ENCODE data around the gene ERC2.

DNA sequence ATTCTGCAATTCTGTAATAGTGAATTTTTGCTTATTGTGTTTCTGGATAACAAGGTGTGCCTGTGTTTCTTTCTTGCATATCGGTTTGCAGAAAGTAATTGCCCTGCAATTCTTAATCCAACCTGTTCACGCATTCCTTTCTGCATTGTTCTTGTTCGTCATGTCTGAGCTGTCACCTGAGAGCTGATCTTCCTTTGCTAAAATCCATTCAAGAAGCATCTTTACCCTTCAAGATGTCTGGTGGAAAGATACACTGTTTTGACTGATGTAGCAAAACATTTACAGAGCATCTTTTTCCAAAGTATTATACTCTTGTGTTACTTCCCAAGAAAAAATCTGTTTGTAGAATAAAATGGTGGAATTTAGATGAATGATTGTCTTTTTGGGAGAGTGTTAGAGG, 822.1 kb downstream of the ERC2 start:
- TF ChIP-seq RARB (CRISPR knock-in tag; IDR thresholded peaks at IDR 0.05) (no peak), GLIS3 (CRISPR knock-in tag; IDR thresholded peaks at IDR 0.05) (no peak), ZFP30 (CRISPR knock-in tag; IDR thresholded peaks at IDR 0.05) (no peak), TCF4 (CRISPR knock-in tag; IDR thresholded peaks at IDR 0.05; ENCODE audit: borderline replicate concordance) (no peak), OSR1 (CRISPR knock-in tag; IDR thresholded peaks at IDR 0.05) (no peak), ZFP3 (CRISPR knock-in tag; IDR thresholded peaks at IDR 0.05) (no peak)
- TF ChIP-seq, protein P1, sequence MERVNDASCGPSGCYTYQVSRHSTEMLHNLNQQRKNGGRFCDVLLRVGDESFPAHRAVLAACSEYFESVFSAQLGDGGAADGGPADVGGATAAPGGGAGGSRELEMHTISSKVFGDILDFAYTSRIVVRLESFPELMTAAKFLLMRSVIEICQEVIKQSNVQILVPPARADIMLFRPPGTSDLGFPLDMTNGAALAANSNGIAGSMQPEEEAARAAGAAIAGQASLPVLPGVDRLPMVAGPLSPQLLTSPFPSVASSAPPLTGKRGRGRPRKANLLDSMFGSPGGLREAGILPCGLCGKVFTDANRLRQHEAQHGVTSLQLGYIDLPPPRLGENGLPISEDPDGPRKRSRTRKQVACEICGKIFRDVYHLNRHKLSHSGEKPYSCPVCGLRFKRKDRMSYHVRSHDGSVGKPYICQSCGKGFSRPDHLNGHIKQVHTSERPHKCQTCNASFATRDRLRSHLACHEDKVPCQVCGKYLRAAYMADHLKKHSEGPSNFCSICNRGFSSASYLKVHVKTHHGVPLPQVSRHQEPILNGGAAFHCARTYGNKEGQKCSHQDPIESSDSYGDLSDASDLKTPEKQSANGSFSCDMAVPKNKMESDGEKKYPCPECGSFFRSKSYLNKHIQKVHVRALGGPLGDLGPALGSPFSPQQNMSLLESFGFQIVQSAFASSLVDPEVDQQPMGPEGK (CRISPR knock-in tag; IDR thresholded peaks at IDR 0.05; ENCODE audit: borderline replicate concordance), result no peak
- TF ChIP-seq, protein P2, sequence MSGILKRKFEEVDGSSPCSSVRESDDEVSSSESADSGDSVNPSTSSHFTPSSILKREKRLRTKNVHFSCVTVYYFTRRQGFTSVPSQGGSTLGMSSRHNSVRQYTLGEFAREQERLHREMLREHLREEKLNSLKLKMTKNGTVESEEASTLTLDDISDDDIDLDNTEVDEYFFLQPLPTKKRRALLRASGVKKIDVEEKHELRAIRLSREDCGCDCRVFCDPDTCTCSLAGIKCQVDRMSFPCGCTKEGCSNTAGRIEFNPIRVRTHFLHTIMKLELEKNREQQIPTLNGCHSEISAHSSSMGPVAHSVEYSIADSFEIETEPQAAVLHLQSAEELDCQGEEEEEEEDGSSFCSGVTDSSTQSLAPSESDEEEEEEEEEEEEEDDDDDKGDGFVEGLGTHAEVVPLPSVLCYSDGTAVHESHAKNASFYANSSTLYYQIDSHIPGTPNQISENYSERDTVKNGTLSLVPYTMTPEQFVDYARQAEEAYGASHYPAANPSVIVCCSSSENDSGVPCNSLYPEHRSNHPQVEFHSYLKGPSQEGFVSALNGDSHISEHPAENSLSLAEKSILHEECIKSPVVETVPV (CRISPR knock-in tag; IDR thresholded peaks at IDR 0.05), result no peak
- TF ChIP-seq, protein P3, sequence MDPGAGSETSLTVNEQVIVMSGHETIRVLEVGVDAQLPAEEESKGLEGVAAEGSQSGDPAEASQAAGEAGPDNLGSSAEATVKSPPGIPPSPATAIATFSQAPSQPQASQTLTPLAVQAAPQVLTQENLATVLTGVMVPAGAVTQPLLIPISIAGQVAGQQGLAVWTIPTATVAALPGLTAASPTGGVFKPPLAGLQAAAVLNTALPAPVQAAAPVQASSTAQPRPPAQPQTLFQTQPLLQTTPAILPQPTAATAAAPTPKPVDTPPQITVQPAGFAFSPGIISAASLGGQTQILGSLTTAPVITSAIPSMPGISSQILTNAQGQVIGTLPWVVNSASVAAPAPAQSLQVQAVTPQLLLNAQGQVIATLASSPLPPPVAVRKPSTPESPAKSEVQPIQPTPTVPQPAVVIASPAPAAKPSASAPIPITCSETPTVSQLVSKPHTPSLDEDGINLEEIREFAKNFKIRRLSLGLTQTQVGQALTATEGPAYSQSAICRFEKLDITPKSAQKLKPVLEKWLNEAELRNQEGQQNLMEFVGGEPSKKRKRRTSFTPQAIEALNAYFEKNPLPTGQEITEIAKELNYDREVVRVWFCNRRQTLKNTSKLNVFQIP (CRISPR knock-in tag; IDR thresholded peaks at IDR 0.05; ENCODE audit: borderline replicate concordance, low read depth), result no peak

All from SK-N-SH treated with all-trans-retinoic acid at 6 μM for 48 hours (cell line).